Measurements from ENCODE around the gene COMMD3.

Gene COMMD3

DNA sequence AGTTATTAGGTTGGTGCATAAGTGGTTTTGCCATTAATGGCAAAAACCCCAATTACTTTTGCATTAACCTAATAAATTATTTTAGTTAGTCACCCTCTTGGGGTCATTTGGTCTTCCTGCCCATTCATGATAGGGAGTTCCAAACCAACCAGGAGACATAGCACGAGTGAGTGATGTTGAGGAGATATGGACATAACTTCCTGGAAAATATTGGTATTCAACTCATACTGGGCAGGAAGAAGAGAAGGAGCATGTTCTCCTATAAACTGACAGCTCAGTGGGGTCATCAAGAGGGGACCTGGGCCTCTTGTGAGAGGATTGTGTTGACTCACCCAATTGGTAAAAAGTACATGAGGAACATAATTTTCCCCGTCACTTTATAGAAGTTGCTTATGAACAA, 52.8 kb downstream of the COMMD3 start:
- no peak for DNase-seq

DNA sequence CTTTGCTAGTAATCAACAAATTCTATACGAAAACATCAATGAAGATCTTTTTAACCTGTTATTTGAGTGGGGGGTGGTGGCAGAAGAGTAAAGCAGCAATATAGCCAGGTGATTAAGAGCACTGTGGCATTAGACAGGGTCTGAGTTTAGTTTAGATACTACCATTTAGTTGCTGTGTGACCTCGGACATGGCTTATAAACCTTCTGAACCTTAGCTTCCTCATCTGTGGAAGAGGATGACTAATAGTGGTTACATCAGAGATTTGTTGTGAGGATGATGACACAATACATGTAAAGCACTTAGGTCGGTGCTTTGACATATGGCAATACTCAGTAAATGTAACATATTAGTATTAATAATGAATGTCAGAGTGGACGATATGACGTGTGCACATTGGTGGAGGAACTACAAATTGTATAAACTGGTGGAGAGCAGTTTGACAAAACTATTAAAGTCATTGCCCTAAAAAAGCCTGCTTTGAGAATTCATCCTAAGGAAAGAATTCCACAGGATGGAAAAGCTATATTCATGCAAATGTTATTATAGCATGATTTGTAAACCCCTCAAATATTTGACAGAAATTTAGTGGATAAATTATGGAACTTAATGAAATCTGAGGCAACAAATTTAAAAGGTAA, 53.4 kb downstream of the COMMD3 start:
- DNase-seq: no peak

Data from NCI-H146 (cell line).